ENCODE data around the gene SNRPD3.
"Not testable (repeated sequence)": the region's sequence is repeated elsewhere in the genome, so short reads cannot be mapped to it uniquely, and the experiment has no call there.

- not testable (repeated sequence) for TF ChIP-seq CTCF, POLR2A (IDR thresholded peaks at IDR 0.05)
Measured at GRCh38 chr22:24609888-24610287, 54.1 kb downstream of the SNRPD3 start.
